GM19452 (cell line): ENCODE measurements around the gene PHYH.
"Not testable (repeated sequence)": the region's sequence is repeated elsewhere in the genome, so short reads cannot be mapped to it uniquely, and the experiment has no call there.

ENCODE experiments used
- ATAC-seq: cut with Tn5 transposase; IDR thresholded peaks from one replicate; pipeline ENCODE4 v1.9.1; 2021; ENCODE audit not compliant: unreplicated experiment

PHYH gene

DNA sequence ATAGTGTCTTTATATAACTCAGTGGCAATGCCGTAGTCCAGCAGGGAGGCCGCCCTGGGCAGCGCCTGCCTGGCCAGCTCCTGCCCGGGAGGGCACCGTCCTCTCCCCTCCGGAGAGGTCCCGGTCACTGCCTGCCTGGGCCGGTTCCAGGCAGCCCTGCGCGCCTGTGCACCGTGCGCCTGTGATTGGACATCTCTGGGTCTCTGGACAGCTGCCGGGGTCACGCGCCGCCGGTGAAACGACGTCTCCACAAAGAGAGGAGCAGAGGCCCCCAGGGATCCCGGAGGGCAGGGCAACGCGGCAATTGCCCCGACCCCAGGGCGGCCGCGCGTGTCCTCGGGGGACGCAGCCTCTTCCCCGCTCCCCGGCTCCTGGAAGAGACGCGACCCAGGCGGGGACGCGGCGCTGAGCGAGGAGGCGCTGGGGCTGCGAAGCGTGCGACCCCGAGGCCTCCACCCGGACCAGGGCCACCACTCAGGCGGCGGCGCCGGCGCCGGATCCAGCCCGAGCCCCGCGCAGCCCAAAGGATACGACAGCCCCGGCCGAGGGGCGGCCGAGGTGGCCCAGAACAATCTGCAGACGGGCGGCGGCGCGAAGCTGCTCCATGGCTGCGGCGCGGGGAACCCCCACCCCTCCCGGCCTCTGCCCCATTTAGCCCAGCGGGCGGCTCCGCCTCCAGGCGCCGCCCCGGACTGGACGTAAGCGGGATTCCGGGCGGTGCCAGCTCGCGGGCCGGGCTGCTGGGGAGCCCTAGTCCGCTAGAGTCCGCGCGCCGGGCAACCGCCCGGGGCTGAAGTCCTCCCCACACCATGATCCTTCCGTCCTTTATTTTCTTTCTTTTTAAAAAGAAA lies at the start of gene PHYH:
PHYH (minus strand) TSS at position 628 of the 851 bp plus-strand sequence; CDS start at position 606, 22 bp downstream.
- ATAC-seq, result peak; percentile 63

DNA sequence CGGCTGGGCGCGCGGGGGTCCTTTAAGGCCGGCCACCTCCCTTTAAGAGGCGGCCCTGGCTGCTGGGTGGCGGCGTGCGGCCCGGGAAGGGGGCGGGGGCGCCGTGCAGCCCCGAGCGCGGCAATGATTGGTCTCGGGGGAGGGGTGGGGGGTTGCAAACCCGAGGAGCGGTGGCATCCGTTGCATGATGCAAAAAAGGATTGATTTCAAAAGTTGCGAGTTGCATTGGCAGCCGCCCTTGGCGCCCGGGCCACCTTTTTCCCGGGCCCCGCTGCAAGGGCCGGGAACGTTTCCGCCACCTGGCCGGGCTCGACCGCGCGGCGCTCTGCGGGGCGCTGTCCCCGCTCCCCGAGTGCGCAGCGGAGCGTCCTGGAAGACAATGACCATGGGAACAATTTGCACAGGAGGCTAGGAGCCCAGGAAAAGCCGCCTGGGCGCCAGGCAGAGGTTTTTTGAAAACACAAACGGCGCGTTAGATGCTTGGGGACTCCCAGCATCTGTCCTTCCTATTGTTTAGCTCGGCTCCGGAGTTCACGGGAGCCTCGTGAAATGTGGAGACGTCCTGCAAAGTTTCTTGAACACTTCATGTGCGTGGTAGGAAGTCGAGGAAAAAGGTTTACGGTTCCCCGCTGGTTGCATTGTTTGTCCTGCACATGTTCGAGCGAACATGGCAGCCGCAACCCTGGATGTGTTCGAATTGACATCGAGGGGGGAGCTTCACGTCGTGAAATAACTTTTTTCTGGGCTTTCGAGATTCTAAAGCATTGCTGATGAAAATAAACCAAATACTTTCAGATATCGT lies 48.6 kb upstream of the PHYH start, which contains the start of gene SEPHS1:
SEPHS1 (minus strand) TSS at position 78 of the 802 bp plus-strand sequence. CDS start 3,343 bp downstream, outside the sequence.
- ATAC-seq, result peak; percentile 45

DNA sequence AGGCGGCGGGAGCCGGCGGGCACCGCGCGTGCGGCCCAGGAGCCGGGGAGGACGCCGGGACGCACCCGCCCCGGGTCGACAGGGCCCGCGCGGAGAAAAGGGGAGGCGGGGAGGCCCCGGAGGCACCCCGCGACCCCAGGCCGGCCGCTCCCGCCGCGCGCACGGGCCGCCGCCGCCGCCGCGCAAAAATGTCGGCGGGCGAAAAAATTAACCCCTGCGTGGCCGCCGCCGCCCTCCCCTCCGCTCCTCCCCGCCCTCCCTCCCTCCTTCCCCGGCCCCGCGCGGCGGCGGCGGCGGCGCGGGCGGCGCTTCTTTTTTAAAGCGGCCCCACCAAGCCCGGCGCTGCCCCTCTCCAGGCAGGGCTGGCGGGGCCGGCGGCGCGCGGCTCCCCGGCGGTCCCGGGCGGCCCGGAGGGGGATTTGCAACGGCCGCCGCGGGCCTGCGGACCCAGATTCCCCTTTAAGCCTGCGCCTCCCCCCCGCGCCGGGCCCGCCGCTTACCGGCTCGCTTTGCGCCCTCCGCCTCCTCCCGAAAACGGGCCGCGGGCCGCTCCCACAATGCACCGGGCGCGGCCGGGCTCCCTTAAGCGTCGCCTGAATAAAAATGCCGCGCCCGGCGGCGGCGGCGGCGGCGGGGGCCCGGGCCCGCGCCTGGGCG lies 47.8 kb upstream of the PHYH start:
- peak; percentile 48 for ATAC-seq

DNA sequence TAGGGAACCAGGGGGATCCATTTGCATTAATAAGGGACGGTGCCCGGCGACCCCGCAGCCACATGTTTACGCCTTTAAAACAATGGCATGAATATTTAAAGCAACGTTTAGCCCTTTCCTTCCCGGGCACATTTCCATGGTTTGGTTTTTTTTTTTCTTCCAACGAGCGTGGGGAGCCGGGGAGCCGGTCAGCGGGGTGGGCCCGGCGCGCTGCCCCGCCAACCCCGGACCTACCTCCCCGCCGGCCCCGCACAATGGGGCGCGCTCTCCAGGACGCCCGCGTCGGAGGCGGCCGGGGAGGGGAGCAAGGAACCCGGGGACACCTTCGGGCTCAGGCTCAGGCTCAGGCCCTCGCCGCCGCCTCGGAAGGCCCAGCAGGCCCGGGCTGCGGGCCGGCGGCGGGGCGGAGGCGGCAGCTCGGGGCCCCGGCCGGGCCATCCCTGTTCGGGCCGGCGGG lies 47.2 kb upstream of the PHYH start:
- peak; percentile 28 for ATAC-seq

DNA sequence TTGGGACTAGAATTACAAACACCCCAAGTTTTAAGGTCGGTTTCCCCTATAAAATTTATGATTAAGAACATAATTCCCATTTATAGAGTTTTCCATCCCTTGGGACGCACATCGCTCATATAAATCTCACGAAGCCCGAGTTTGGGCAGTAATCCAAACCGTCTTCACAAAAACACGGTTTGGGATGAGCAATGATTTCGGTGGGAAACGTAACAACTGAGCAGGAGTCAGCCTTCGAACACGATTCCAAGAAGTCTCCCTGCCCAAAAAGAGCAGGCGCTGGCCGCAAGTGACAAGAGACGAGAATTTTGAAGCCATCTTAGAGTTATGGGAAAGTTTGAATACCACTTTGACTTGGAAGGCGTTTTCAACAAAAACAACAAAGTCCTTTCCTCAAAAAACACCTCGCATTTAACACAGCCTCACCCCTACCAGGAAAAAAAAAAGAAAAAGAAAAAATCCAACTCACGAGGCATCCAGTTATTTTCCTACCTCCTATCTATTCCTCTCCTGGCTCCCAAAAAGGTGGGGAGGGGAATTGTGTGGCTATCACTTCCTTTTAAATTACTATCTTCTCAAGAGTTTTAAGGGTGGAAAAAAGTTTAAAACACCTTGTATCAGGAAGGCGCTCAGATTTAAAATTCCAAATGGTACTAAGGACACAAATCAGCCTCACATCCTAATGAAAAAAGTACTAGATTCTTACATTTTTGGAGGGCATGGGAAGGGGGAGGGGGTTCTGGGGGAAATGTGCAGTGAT lies 46.6 kb upstream of the PHYH start:
- no peak for ATAC-seq

DNA sequence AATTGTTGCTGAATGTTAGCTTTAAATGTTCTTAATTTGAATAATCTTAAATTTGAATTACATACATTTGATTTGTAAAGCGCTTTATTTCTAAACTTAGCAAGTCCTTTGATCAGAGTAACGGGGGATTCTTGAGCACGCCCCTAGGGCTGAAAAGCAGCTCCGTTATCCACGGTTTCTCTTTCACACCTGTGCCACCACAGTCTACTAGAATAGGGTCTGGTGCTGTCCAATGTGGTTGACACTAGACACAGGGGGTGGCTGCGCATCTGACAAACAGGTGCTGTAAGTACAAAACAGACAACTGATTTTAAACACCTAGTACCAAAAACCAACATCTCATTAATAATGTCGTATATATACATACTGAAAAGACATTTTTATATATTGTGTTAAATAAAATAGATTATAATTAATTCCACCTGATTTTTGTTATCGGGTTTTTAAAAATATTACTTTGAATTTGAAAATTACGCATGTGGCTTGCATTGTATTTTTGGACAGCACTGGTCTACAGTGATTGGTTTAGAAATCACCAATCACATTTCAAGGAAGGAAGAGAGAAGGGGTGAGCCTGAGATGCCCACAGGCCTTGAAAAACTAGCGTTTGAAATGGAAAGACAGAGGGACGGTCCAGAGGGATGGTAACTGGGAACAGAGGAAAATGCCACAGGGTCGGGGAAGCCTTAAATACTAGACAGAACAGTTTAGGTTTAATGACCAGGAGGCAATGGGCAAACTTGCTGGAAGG lies 40.9 kb upstream of the PHYH start:
- peak; percentile 93 for ATAC-seq

DNA sequence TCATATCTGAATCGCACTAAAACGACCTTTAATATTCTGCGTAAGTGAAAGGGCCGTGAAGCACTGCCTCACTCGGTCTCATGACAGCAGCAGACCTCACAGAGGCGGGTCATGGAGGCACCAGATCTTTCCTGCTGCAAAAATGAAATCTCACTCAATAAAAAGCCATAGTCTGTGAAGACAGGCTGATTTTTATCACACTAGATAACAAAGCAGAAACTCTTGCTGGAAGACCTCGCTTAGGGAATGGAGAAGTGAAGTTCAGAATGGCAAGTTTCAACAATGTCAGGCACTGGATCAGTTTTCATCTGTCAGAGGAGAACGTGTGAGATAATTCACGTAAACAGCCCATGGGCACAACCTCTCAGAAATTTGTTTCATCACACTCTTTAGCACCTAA lies 40.2 kb upstream of the PHYH start:
- ATAC-seq, result peak; percentile 9

DNA sequence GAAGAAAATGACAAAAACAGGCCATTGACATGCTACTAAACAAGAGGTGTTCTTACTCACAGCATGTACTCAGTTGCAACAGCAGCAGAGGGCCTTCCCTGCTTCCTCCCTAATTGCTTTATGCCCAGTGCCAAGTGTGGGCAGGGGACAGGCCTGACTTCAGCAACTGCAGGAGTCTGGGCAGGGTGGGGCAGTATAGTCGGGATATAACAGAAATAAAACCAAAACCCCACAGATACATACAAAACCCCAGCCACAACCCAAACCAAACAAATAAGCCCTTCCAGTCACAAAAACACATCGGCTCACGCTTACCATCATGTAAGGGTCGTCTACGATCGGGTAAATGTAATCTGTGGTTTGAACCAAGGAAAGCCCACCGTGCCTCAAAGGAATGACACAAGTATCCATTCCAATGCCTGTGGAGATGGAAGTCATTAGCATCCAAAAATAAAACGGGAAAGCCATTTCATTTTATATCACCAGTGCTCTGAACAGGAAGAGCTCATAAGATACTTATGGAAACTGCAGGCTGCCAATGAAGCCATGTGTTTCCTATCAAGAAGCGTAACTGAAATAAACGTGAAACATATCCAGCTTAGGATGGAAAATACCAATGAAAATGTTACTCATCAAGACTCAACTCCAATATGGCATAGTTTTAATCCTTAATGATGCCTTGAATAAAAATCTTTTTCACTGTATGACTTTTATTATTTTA lies 38.7 kb upstream of the PHYH start:
- no peak for ATAC-seq

DNA sequence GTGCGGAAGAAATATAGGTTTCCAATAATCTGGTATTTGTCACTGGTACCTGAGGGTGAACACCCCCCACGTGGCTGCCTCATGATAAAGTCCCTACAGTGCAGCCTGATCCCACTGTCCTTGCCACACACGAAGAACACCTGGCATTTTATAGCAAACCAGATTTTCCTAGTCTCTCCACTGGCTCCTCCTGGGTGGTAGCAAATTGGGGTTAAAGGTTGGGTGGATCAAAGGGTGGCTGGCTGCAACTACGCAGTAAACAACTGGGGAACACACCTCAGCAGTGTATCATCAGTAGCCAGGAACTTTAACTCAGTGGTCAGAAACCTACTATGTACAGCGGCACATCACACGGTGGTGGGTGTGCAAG lies 37.9 kb upstream of the PHYH start:
- ATAC-seq, result no peak

DNA sequence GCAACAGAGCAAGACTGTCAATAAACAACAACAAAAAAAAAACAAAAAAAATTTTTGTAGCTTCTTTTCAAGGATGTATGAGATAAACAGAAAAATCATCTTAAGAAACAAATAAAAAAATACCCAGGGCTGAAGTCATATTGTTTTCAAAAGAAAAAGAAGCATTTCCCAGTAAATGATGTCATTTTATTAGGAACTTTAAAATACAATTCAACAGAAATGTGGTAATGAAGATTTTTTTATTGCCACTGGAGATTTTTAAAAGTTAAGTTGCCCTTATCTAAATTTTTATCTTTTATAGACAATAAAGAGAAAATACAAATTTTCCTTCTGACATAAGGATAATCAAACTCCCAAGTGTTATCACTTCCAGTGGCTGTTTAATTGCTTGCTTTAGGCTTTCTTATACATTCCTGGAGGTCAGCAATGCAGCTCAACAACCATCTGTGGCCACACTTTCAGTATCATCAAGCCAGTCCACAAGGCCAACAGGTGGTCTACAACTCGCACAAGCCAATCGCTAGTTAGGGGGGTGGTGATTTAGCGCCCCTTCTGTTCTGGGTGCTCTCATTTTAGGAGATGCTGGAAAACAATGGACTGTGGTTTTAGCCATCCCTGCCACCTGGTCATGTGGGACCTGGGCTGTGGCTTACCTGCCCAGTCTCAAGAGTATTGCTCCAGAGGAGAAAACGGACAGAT lies 37.4 kb upstream of the PHYH start:
- ATAC-seq, result no peak

DNA sequence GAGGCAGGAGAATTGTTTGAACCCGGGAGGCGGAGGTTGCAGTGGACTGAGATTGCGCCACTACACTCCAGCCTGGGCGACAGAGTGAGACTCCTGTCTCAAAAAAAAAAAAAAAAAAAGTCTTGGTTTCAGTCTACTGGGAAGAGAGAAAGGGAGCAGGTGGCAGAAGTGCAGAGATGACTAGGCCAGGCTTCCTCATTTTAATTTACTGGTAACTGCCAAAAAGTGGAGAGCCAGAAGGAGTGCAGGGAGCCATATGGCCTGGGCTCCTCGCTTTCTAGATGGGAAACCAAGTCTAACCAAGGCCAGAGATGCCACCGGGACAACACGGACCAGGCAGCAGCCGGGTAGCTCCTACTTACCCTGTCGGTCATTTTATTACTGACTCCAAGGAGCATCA lies 36.0 kb upstream of the PHYH start:
- ATAC-seq, result no peak

DNA sequence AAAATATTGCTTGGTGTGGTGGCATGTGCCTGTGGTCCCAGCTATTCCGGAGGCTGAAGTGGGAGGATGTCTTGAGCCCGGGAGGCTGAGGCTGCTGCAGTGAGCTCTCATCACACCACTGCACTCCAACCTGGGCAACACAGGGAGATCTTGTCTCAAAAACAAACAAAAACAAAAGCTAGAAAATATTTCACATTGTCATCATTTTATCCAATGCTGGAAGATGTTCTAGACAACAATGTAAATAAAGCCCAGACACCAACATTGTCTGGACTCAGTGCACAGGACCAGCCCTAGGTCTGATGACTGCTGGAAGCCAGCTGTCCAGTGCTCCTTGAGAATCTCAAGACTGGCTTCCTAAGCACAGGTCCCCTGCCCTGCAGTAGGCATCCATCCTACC lies 34.7 kb upstream of the PHYH start:
- ATAC-seq, result no peak

DNA sequence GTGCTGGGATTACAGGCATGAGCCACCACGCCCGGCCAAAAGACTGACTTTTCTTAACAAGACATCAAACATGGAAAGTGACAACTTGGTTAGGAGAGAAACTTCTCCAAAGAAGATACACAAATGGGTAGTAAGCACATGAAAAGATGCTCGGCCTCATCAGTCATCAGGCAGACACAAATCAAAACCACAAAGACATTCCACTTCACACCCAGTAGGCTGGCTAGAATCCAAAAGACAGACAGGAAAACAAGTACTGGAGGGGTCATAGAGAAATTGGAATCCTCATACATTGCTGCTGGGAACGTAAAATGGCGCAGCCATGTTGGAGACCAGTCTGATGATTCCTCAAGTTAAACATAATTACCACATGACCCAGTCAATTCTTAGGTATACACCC lies 31.8 kb upstream of the PHYH start:
- no peak for ATAC-seq

DNA sequence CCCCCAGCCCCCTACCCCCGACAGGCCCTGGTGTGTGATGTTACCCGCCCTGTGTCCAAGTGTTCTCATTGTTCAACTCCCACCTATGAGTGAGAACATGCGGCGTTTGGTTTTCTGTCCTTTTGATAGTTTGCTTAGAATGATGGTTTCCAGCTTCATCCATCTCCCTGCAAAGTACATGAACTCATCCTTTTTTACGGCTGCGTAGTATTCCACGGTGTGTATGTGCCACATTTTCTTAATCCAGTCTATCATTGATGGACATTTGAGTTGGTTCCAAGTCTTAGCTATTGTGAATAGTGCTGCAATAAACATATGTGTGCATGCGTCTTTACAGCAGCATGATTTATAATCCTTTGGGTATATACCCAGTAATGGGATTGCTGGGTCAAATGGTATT lies 31.1 kb upstream of the PHYH start:
- ATAC-seq, result not testable (repeated sequence)

DNA sequence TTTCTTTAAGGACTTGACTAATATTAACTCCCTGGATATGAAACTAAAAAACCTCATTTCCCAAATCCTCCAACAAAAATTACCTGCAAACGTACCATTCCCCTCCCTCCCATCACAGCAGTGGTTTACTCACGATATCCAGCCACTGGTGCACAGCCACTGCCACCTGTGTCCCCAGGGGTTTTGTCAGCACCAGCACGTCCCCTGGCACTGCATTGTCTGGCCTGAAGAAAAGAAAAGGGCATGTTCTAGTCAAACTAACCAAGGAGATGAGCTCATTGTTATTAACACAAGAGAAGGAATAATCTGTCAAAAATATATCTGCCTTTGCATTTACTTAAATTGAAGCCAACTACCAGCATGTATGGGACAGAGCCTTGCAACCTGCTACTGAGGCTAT lies 29.7 kb upstream of the PHYH start:
- no peak for ATAC-seq

DNA sequence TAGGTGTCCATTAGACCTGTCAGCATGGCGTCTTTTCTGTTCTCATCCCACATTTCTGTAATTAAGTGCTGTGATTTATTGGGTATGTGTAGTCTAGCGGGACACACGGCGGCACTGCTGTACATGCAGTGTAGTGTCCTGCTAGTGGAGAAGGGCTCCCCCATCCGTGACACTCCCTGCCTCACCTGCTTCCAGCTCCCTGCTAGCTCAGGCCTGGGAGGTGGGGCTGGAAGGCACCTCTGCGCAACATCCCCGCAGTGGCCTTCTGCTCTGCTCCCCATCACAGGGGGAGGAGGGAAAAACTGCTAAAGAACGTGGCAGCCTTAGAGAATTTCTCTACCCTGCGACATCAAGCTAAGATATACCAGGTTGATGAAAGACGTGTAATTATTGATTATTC lies 28.7 kb upstream of the PHYH start:
- ATAC-seq, result no peak

DNA sequence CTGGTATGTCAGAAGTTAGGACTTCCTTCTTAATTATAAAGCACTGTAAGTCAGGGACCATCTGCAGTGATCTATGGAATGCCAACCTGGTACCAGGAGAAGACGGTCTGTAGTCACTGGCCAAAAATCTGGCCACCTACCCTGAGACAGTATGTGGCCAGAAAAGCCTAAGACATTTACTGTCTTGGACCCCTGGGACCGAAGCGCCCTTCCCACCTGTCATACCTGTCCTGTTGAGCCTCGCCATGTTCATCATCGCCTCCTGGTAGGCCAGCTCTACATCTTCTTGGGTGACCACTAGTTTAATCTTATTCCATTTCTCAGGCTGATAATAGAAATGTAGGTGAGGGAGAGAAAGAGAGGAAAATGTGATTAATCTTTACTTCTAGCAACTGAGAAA lies 28.3 kb upstream of the PHYH start:
- ATAC-seq, result no peak

DNA sequence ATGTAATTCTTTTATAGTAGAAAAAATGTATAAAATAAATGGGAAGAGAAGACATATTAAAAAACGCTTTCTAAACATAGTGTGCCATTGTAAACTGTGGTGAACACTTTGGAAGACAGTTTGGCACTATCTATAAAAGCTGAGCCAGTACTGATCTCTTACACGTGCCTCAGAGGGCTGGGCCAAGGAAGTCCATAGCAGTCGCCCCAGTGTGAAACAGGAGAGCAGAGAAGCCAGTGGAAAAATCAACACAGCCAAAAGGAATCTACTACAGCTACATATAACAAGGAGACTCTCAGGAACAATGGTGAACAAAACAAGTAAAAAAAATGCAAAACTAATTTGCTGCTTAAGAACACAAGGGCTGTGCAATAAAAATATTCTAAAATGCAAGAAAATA lies 27.7 kb upstream of the PHYH start:
- ATAC-seq, result no peak

DNA sequence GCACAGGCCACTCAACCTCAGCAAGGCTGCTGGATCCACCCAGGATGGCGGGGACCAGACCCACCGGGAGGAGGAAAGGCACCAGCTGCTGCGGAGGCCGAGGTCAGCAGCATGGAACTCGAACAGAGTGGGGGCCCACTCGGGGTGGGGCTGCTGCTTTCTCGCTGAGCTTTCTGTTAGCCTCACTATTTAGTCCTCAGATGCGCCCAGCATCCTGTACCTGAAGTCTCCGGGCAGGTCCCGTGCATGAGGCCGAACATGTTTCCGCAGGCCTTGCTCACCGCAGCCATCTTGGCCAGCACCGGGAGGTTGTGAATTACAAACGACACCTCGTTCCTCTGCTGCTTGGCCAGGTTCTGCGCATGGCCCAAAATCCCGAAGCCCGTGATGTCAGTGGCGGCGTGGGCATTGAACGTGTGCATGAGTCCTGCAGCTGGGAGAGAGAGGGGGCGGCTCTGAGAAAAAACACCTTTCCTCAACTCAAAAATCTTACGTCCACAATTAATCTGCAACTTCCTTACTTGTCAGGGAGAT lies 22.8 kb upstream of the PHYH start:
- ATAC-seq, result no peak
